Brain microvascular endothelial cell (primary cell): Measurements from ENCODE around the gene TRIM41.
"Not testable (repeated sequence)": the region's sequence is repeated elsewhere in the genome, so short reads cannot be mapped to it uniquely, and the experiment has no call there.

ENCODE experiments used
- DNase-seq: peaks from one replicate; pipeline ENCODE4 v3.0.0-alpha.2; 2020
- H3K27ac ChIP-seq: fragments of 250-450 bp; sonication (Bioruptor Pico); 2 replicates; pipeline ENCODE4 v1.5.1; 2020; ENCODE audit warnings: mild to moderate bottlenecking, moderate library complexity
- H3K27me3 ChIP-seq: fragments of 250-450 bp; sonication (Bioruptor Pico); replicated peaks from 2 replicates; pipeline ENCODE4 v1.5.1; 2020; ENCODE audit warnings: mild to moderate bottlenecking
- H3K36me3 ChIP-seq: fragments of 250-450 bp; sonication (Bioruptor Pico); replicated peaks from 2 replicates; pipeline ENCODE4 v1.5.1; 2020; ENCODE audit warnings: mild to moderate bottlenecking
- H3K4me3 ChIP-seq: 2 replicates; pipeline ENCODE4 v1.5.1; 2011; ENCODE audit warnings: low read depth, mild to moderate bottlenecking, control low read depth, low read length, moderate library complexity
- CTCF ChIP-seq: IDR thresholded peaks from 2 replicates; pipeline ENCODE4 v1.5.1; 2011; ENCODE audit warnings: low read depth, mild to moderate bottlenecking, moderate library complexity, low read length, control low read depth, inconsistent platforms; ENCODE audit errors: missing control alignments
- in situ Hi-C: cut with HindIII; loops from 2 replicates; pipeline ENCODE4 v1.10.0; 2017; ENCODE audit warnings: low sequenced_read_pairs, low pct_ligation_motif_present

Gene TRIM41

GRCh38 chr5:181207960-181208253 lies 15.2 kb upstream of the TRIM41 start:
- Histone ChIP-seq H3K27ac (no peak overlapping the region), H3K27me3 (no peaks in the 10 kb centered on the region), H3K36me3 (no peaks in the 10 kb centered on the region), H3K4me3 (no peak overlapping the region)
- DNase-seq, result no peak
- in situ Hi-C loops, result no loop called here
- TF ChIP-seq CTCF, result no peak

- H3K27me3 ChIP-seq, H3K36me3 ChIP-seq, H3K4me3 ChIP-seq, H3K27ac ChIP-seq, in situ Hi-C loops, DNase-seq: not testable (repeated sequence)
These were observed 14.1 kb upstream of the TRIM41 start for GRCh38 chr5:181209006-181209405.

GRCh38 chr5:181210148-181210547 lies 12.9 kb upstream of the TRIM41 start:
- H3K27me3 ChIP-seq, H3K4me3 ChIP-seq, H3K36me3 ChIP-seq, DNase-seq, H3K27ac ChIP-seq, in situ Hi-C loops: not testable (repeated sequence)

- H3K36me3 ChIP-seq, H3K27ac ChIP-seq, DNase-seq, H3K27me3 ChIP-seq, H3K4me3 ChIP-seq, in situ Hi-C loops: not testable (repeated sequence)
These were observed 12.4 kb upstream of the TRIM41 start for GRCh38 chr5:181210698-181211097.

- in situ Hi-C loops, result no loop called here
- Histone ChIP-seq H3K4me3 (no peak overlapping the region), H3K27me3 (no peaks in the 10 kb centered on the region), H3K36me3 (no peaks in the 10 kb centered on the region), H3K27ac (no peak overlapping the region)
- no peak for DNase-seq
- no peak for TF ChIP-seq CTCF
These were observed 11.9 kb upstream of the TRIM41 start for GRCh38 chr5:181211208-181211607.

- no peak overlapping the region for H3K4me3 ChIP-seq
- TF ChIP-seq CTCF, result no peak
- H3K27ac ChIP-seq, result no peak overlapping the region
- DNase-seq, result no peak
- H3K27me3 ChIP-seq, result no peaks in the 10 kb centered on the region
- in situ Hi-C loops, result no loop called here
- H3K36me3 ChIP-seq, result no peaks in the 10 kb centered on the region
These were observed 11.0 kb upstream of the TRIM41 start for GRCh38 chr5:181212080-181212479.

- TF ChIP-seq CTCF, result no peak
- no peak overlapping the region for H3K4me3 ChIP-seq
- H3K27me3 ChIP-seq, result no peaks in the 10 kb centered on the region
- no peak for DNase-seq
- H3K36me3 ChIP-seq, result no peaks in the 10 kb centered on the region
- no peak overlapping the region for H3K27ac ChIP-seq
- in situ Hi-C loops, result no loop called here
These were observed 10.1 kb upstream of the TRIM41 start for GRCh38 chr5:181212934-181213333.

- H3K27me3 ChIP-seq, DNase-seq, in situ Hi-C loops, H3K27ac ChIP-seq, H3K36me3 ChIP-seq, H3K4me3 ChIP-seq: not testable (repeated sequence)
These were observed 8.8 kb upstream of the TRIM41 start for GRCh38 chr5:181214249-181214648.
